ENCODE results near the gene EML6.

GRCh38 chr2:54916637-54917036 is 193.2 kb downstream of the EML6 start:
- TF ChIP-seq EP300 (IDR thresholded peaks at IDR 0.05) (no peak), POLR2A (IDR thresholded peaks at IDR 0.05) (no peak), POLR2AphosphoS5 (IDR thresholded peaks at IDR 0.05) (no peak)
- TF ChIP-seq, protein P1, sequence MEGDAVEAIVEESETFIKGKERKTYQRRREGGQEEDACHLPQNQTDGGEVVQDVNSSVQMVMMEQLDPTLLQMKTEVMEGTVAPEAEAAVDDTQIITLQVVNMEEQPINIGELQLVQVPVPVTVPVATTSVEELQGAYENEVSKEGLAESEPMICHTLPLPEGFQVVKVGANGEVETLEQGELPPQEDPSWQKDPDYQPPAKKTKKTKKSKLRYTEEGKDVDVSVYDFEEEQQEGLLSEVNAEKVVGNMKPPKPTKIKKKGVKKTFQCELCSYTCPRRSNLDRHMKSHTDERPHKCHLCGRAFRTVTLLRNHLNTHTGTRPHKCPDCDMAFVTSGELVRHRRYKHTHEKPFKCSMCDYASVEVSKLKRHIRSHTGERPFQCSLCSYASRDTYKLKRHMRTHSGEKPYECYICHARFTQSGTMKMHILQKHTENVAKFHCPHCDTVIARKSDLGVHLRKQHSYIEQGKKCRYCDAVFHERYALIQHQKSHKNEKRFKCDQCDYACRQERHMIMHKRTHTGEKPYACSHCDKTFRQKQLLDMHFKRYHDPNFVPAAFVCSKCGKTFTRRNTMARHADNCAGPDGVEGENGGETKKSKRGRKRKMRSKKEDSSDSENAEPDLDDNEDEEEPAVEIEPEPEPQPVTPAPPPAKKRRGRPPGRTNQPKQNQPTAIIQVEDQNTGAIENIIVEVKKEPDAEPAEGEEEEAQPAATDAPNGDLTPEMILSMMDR (IDR thresholded peaks at IDR 0.05): no peak

All from gastroesophageal sphincter (tissue), 3 donors.